Neural progenitor cell (in vitro differentiated cells): Measurements from ENCODE around the gene MBD4. TPM values are rescaled to one million over a fixed set of nuclear protein-coding genes. Genes with fewer than 3 reads are reported as not detected.
A peak's percentile ranks its signal among the peaks of the same experiment; 100 is the strongest.

ENCODE experiments used
- DNase-seq: peaks from one replicate; pipeline ENCODE4 v3.0.0-alpha.2; 2016; ENCODE audit warnings: low spot score
- H2AFZ ChIP-seq: fragments of 200-600 bp; sonication (generic); replicated peaks from 2 replicates; pipeline ENCODE4 v1.6.1; 2016; ENCODE audit warnings: antibody characterized with exemption
- H3F3A ChIP-seq: fragments of 200-600 bp; sonication (generic); 2 replicates; pipeline ENCODE4 v1.6.1; 2016; ENCODE audit warnings: antibody characterized with exemption, low read depth
- H3K27ac ChIP-seq: fragments of 200-600 bp; sonication (generic); 2 replicates; pipeline ENCODE4 v1.5.1; 2016; ENCODE audit warnings: mild to moderate bottlenecking
- H3K27me3 ChIP-seq: fragments of 200-600 bp; sonication (generic); 2 replicates; pipeline ENCODE4 v1.6.1; 2016; ENCODE audit warnings: mild to moderate bottlenecking, moderate library complexity
- H3K36me3 ChIP-seq: fragments of 200-600 bp; sonication (generic); 2 replicates; pipeline ENCODE4 v1.5.1; 2016
- H3K4me1 ChIP-seq: fragments of 200-600 bp; sonication (generic); 2 replicates; pipeline ENCODE4 v1.6.1; 2016; ENCODE audit warnings: mixed run types
- H3K4me2 ChIP-seq: fragments of 200-600 bp; sonication (generic); 2 replicates; pipeline ENCODE4 v1.6.1; 2016
- H3K4me3 ChIP-seq: fragments of 200-600 bp; sonication (generic); 2 replicates; pipeline ENCODE4 v1.5.1; 2016
- H3K79me2 ChIP-seq: fragments of 200-600 bp; sonication (generic); 2 replicates; pipeline ENCODE4 v1.6.1; 2016; ENCODE audit warnings: low read depth
- H3K9ac ChIP-seq: fragments of 200-600 bp; sonication (generic); 2 replicates; pipeline ENCODE4 v1.6.1; 2016
- H3K9me3 ChIP-seq: fragments of 200-600 bp; sonication (generic); 2 replicates; pipeline ENCODE4 v1.5.1; 2016; ENCODE audit warnings: low read depth
- H4K20me1 ChIP-seq: fragments of 200-600 bp; sonication (generic); 2 replicates; pipeline ENCODE4 v1.6.1; 2016; ENCODE audit warnings: low read depth
- H3K27ac Mint-ChIP-seq: 3 replicates; pipeline ENCODE4 v1.8.0; 2021; ENCODE audit warnings: mixed read lengths
- H3K27me3 Mint-ChIP-seq: 2 replicates; pipeline ENCODE4 v1.8.0; 2022; ENCODE audit warnings: low read depth, mild to moderate bottlenecking, inconsistent platforms, moderate library complexity, mixed read lengths; ENCODE audit not compliant: insufficient read depth
- H3K36me3 Mint-ChIP-seq: 3 replicates; pipeline ENCODE4 v1.8.0; 2021; ENCODE audit warnings: mixed read lengths
- H3K4me1 Mint-ChIP-seq: 3 replicates; pipeline ENCODE4 v1.8.0; 2021; ENCODE audit warnings: mixed read lengths
- H3K4me3 Mint-ChIP-seq: 3 replicates; pipeline ENCODE4 v1.8.0; 2021; ENCODE audit warnings: mild to moderate bottlenecking, moderate library complexity, mixed read lengths
- H3K9me3 Mint-ChIP-seq: 3 replicates; pipeline ENCODE4 v1.8.0; 2020; ENCODE audit warnings: mixed read lengths
- EZH2 ChIP-seq: fragments of 200-600 bp; sonication (generic); IDR thresholded peaks from 2 replicates; pipeline ENCODE4 v1.6.1; 2017; ENCODE audit warnings: antibody characterized with exemption, mild to moderate bottlenecking, moderate library complexity
- EZH2phosphoT487 ChIP-seq: fragments of 200-600 bp; sonication (generic); IDR thresholded peaks from 2 replicates; pipeline ENCODE4 v1.6.1; 2017; ENCODE audit warnings: antibody characterized with exemption
- total RNA-seq: library from RNA; depleted of rRNA; stranded (reverse); fragments of >200 nt; gene quantifications from 2 replicates; pipeline ENCODE4 v1.2.3, GENCODE V29; 2015; ENCODE audit warnings: low replicate concordance
- TF ChIP-seq, protein P1 (sequence below): fragments of 200-600 bp; sonication (generic); IDR thresholded peaks from 2 replicates; pipeline ENCODE4 v1.5.1; 2017; ENCODE audit warnings: antibody characterized with exemption, mild to moderate bottlenecking

MBD4 gene
- total RNA-seq, 1 donor from 2014 or later = 46.3 TPM

GRCh38 chr3:129473067-129473768, 33.5 kb upstream of the MBD4 start:
- Histone ChIP-seq H3K27me3 (no peaks in the 10 kb centered on the region), H3K4me2 (no peak overlapping the region), H2AFZ (no peak overlapping the region), H3K4me3 (no peak overlapping the region), H4K20me1 (no peaks in the 10 kb centered on the region), H3K36me3 (no peaks in the 10 kb centered on the region), H3K79me2 (no peaks in the 10 kb centered on the region), H3F3A (no peaks in the 10 kb centered on the region), H3K9ac (peak overlapping the region; percentile 5), H3K27ac (no peak overlapping the region), H3K4me1 (no peaks in the 10 kb centered on the region), H3K9me3 (no peaks in the 10 kb centered on the region)
- no peak for DNase-seq
- Mint-ChIP-seq H3K36me3 (peaks cover 21% of the 10 kb centered on the region), H3K9me3 (no peaks in the 10 kb centered on the region), H3K27ac (no peak overlapping the region), H3K4me3 (no peak overlapping the region), H3K4me1 (peaks cover 13% of the 10 kb centered on the region), H3K27me3 (peaks cover 5% of the 10 kb centered on the region)
- TF ChIP-seq EZH2 (no peak), EZH2phosphoT487 (no peak)
- TF ChIP-seq, protein P1, sequence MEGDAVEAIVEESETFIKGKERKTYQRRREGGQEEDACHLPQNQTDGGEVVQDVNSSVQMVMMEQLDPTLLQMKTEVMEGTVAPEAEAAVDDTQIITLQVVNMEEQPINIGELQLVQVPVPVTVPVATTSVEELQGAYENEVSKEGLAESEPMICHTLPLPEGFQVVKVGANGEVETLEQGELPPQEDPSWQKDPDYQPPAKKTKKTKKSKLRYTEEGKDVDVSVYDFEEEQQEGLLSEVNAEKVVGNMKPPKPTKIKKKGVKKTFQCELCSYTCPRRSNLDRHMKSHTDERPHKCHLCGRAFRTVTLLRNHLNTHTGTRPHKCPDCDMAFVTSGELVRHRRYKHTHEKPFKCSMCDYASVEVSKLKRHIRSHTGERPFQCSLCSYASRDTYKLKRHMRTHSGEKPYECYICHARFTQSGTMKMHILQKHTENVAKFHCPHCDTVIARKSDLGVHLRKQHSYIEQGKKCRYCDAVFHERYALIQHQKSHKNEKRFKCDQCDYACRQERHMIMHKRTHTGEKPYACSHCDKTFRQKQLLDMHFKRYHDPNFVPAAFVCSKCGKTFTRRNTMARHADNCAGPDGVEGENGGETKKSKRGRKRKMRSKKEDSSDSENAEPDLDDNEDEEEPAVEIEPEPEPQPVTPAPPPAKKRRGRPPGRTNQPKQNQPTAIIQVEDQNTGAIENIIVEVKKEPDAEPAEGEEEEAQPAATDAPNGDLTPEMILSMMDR = no peak

- H3K27ac ChIP-seq = no peak overlapping the region
- Mint-ChIP-seq H3K36me3 (peaks cover 11% of the 10 kb centered on the region), H3K27ac (no peak overlapping the region), H3K9me3 (no peaks in the 10 kb centered on the region), H3K4me3 (no peak overlapping the region), H3K4me1 (peaks cover 13% of the 10 kb centered on the region), H3K27me3 (peaks cover 3% of the 10 kb centered on the region)
- no peaks in the 10 kb centered on the region for H3K9me3 ChIP-seq
- H4K20me1 ChIP-seq = no peaks in the 10 kb centered on the region
- DNase-seq = no peak
- no peaks in the 10 kb centered on the region for H3K79me2 ChIP-seq
- no peaks in the 10 kb centered on the region for H3K27me3 ChIP-seq
- H2AFZ ChIP-seq = no peak overlapping the region
- H3K9ac ChIP-seq = no peak overlapping the region
- H3K4me1 ChIP-seq = peaks cover 5% of the 10 kb centered on the region
- no peaks in the 10 kb centered on the region for H3F3A ChIP-seq
- no peak overlapping the region for H3K4me2 ChIP-seq
- H3K36me3 ChIP-seq = no peaks in the 10 kb centered on the region
- TF ChIP-seq EZH2 = no peak
- no peak for TF ChIP-seq EZH2phosphoT487
- TF ChIP-seq, protein P1 = no peak
- no peak overlapping the region for H3K4me3 ChIP-seq
These were observed 31.1 kb upstream of the MBD4 start for GRCh38 chr3:129470861-129471260.

- TF ChIP-seq, protein P1 = no peak
- TF ChIP-seq EZH2 (no peak), EZH2phosphoT487 (no peak)
These were observed 29.3 kb upstream of the MBD4 start for GRCh38 chr3:129469026-129469425.

More at GRCh38 chr3:129469026-129469425, 29.3 kb upstream of the MBD4 start:
- H3K27ac Mint-ChIP-seq = no peak overlapping the region
- H3K9me3 Mint-ChIP-seq = no peaks in the 10 kb centered on the region
- H2AFZ ChIP-seq = no peak overlapping the region
- H3K27ac ChIP-seq = no peak overlapping the region
- H3K9me3 ChIP-seq = no peaks in the 10 kb centered on the region
- H3K4me1 ChIP-seq = peaks cover 5% of the 10 kb centered on the region
- peaks cover 13% of the 10 kb centered on the region for H3K4me1 Mint-ChIP-seq
- no peak overlapping the region for H3K4me2 ChIP-seq
- H3K27me3 Mint-ChIP-seq = no peaks in the 10 kb centered on the region
- peaks cover 13% of the 10 kb centered on the region for H3K36me3 Mint-ChIP-seq
- no peak overlapping the region for H3K4me3 Mint-ChIP-seq
- H3K27me3 ChIP-seq = no peaks in the 10 kb centered on the region
- H3K4me3 ChIP-seq = no peak overlapping the region
- H4K20me1 ChIP-seq = no peaks in the 10 kb centered on the region
- H3K36me3 ChIP-seq = no peaks in the 10 kb centered on the region
- no peak overlapping the region for H3K9ac ChIP-seq
- H3F3A ChIP-seq = no peaks in the 10 kb centered on the region
- DNase-seq = no peak
- no peaks in the 10 kb centered on the region for H3K79me2 ChIP-seq
